Fibroblast of villous mesenchyme (primary cell): ENCODE measurements around the gene ASPG. TPM values are rescaled to one million over a fixed set of nuclear protein-coding genes. Genes with fewer than 3 reads are reported as not detected.

Experiments
- DNase-seq: peaks from one replicate; pipeline ENCODE4 v3.0.0-alpha.2; 2010; ENCODE audit warnings: low read depth
- H3K4me3 ChIP-seq: 2 replicates; pipeline ENCODE4 v1.5.1; 2011; ENCODE audit warnings: low read depth, mild to moderate bottlenecking, low read length
- CTCF ChIP-seq: IDR thresholded peaks from 2 replicates; pipeline ENCODE4 v1.5.1; 2012; ENCODE audit warnings: low read depth, mild to moderate bottlenecking, low read length; ENCODE audit not compliant: insufficient read depth
- total RNA-seq: library from RNA; depleted of rRNA; stranded (reverse); fragments of >200 nt; gene quantifications from 2 replicates; pipeline ENCODE4 v1.2.3, GENCODE V29; 2012

The ASPG gene
- total RNA-seq, 1 donor = not detected

DNA sequence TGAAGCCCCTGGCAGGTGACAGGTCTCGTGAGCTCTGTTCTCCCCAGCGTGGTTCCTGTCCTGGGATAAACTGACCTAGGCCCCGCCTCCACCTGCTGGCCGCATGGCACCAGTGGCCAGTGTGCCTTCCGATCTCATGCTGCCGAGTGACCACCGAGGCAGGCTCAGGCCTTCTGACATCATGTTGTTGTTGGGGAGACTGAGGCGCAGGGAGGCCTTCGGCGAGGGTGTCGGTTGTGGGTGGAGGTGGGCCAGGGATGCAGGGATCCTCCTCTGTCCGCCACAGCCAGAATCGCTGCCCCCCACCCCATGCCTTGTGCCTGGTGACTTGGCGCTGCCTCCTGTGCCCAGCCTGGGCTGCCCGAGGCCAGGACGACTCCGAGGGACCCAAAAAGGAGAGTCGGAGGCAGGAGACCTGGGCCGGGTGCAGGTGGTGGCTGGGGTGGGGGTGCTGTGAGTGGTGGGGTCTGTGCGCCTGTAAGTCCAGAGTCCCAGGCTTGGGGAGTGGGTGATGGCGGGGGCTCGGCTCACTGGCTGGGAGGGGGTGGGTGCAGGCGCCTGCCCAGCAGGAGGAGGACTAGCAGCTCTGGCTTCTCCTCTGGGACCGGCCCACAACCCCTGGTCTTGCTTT is 24.3 kb downstream of the ASPG start:
- H3K4me3 ChIP-seq = no peak overlapping the region
- no peak for TF ChIP-seq CTCF
- DNase-seq = no peak

- TF ChIP-seq CTCF = no peak
- no peak for DNase-seq
- no peak overlapping the region for H3K4me3 ChIP-seq
Measured at GRCh38 chr14:104110491-104111209, 25.1 kb downstream of the ASPG start.

DNA sequence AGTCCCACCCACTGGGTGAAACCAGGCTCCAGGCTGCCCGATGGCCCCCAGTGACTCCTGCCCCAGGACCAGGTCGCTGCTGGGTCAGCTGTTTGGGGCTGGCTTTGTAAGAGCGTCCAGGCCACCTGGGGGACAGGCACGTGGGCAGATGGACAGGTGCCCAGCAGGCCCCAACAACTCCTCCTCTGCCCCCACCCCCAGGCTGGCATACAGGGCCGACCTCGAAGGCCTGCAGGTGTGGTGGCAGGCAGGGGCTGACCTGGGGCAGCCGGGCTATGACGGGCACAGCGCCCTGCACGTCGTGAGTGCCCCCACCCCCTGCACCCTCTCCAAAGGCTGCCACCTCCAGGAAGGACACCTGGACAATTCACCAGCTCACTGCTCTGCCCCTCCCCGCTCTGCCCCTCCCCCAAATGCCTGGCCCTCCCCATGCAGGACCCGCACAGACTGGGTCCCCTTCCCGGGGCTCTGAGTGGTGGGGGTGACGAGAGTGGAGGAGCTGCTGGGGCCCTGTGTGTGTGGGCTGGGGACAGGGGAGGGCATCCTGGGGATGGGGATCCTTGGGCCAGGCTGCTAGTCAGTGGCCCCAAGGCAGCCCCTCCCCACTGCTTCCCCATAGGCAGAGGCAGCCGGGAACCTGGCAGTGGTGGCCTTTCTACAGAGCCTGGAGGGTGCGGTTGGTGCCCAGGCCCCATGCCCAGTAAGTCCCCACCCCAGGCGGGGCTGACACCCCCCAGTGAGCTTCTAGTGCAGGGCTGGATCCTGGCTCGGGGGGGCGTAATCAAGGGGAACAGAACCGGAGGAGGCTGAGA is 26.0 kb downstream of the ASPG start:
- TF ChIP-seq CTCF = no peak
- DNase-seq = no peak
- no peak overlapping the region for H3K4me3 ChIP-seq

GRCh38 chr14:104112113-104112505 is 26.6 kb downstream of the ASPG start:
- DNase-seq = no peak

DNA sequence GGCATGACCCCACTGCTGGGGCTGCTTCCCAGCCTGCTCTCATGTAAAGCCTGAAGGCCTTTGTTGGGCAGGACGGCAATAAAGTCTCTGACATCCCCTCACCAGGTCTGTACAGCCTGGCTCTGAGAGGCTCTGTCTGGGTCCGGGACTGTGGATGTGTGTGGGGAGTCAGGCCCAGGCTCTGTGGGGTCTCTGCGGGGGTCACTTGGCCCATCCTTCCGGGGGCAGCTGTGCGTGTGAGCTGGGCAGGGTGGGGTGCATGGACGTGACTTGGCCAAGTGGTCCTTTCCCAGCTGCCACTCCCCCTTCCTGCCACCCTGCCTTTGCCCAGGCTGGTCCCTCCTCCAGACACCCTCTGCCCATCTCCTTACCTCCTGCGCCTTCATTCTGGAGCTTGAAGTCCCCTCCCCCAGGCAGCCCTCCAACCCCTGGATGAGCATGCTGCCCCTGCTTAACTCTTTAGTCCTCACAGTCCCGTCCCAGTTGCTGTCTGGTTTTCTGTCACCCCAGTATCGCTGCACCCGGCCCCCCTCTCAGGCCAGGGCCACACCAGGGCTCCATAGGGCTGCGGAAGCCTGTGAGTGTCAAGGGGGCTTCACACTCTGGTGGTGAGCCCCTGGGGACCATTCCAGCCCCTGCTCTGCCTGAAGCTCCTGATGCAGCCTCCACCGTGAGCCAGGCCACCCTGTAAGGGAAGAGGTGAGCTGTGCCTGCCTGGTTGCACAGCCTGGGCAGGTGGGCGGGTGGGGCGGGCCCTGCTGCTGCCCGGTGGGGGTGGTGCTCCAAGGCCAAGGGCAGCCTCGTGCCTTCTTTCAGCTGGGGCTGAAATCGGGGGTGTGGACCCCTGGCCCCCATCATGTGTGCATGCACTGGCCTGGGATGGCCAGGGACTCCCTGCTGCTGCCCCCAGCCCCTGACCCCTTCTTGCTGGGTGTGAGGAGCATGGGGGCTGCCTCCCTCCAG is 27.4 kb downstream of the ASPG start:
- no peak for TF ChIP-seq CTCF
- no peak overlapping the region for H3K4me3 ChIP-seq
- DNase-seq = no peak

More at GRCh38 chr14:104112113-104112505, 26.6 kb downstream of the ASPG start:
- no peak for TF ChIP-seq CTCF
- no peak overlapping the region for H3K4me3 ChIP-seq
